ENCODE measurements around the gene DNAJB5.

The DNAJB5 gene

DNA sequence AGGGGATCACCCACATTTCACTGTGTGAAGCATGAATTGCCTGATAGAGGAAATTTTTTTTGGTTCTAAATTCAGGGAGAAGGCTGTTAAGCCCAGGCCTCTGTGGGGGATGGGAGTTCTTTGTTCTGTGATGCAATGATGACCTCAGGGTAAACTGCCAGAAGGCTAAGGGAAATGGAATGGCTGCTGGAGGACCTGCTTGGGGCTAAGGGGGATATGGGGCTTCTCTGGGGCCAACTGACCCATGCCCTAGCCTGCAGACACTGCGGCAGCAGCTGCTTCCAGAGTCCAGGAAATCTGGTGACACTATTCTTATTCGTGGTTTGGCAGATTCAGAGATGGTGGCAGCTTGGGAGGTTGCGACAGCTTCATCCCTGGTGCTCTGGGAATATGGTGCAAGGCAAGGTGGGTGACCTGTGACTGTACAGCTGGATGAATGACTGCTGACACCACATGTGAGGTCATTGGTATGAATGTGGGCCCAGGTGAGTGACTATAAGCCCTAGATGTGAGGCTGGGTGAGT is 52.6 kb downstream of the DNAJB5 start:
- Mint-ChIP-seq H3K9me3 (no peaks in the 10 kb centered on the region), H3K27ac (no peak overlapping the region), H3K4me1 (ENCODE audit: low read depth) (no peaks in the 10 kb centered on the region)

DNA sequence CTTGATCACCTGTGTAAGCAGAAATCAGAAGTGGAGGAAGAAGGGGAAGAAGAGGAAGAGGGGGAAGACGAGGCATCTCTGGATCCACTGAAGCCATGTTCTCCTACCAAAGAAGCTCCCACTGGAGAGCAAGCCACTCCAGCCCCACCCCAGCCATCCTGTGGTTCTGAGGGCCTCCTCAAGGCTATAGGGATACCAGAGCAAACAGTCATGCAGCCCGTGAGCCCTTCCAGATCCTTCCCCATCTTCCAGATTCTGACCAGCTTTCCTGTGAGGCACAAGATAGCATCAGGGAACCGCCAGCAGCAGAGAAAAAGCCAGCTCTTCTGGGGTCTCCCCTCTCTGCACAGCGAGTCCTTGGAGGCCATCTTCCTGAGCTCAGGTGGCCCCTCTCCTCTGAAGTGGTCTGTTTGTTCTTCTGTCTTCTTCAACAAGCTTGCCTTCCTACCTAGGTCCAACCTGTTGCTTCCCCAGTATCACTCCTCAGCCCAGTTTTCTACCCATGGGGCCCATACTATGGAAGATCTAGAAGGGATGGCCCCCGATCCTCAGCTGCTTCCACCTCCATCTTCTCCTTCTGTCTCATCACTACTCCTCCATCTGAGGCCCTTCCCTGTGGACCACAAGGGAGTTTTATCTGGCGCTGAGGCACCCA is 53.5 kb downstream of the DNAJB5 start:
- H3K36me3 Mint-ChIP-seq (ENCODE audit: low read depth): peaks cover 23% of the 10 kb centered on the region
- H3K27ac Mint-ChIP-seq: no peak overlapping the region
- H3K4me3 Mint-ChIP-seq: no peak overlapping the region
- H3K4me1 Mint-ChIP-seq (ENCODE audit: low read depth): no peaks in the 10 kb centered on the region
- no peaks in the 10 kb centered on the region for H3K27me3 Mint-ChIP-seq
- no peaks in the 10 kb centered on the region for H3K9me3 Mint-ChIP-seq

More for the DNA sequence above, 52.6 kb downstream of the DNAJB5 start:
- Mint-ChIP-seq H3K27me3 (no peaks in the 10 kb centered on the region), H3K36me3 (ENCODE audit: low read depth) (peaks cover 22% of the 10 kb centered on the region), H3K4me3 (no peak overlapping the region)

GRCh38 chr9:35044071-35044470 is 54.5 kb downstream of the DNAJB5 start:
- Mint-ChIP-seq H3K4me1 (ENCODE audit: low read depth) (no peaks in the 10 kb centered on the region), H3K27me3 (no peaks in the 10 kb centered on the region), H3K4me3 (no peak overlapping the region), H3K9me3 (no peaks in the 10 kb centered on the region), H3K36me3 (ENCODE audit: low read depth) (peaks cover 33% of the 10 kb centered on the region), H3K27ac (no peak overlapping the region)
